Measurements from ENCODE around the gene KLHDC1. TPM values are rescaled to one million over a fixed set of nuclear protein-coding genes. Genes with fewer than 3 reads are reported as not detected.

The KLHDC1 gene
- total and polyA plus RNA-seq, 9 of the 15 experiments (the other 6 are each of a cell fraction or from before 2014, with no cell fraction given), result 0.08 to 0.41 (median 0.18) TPM

DNA sequence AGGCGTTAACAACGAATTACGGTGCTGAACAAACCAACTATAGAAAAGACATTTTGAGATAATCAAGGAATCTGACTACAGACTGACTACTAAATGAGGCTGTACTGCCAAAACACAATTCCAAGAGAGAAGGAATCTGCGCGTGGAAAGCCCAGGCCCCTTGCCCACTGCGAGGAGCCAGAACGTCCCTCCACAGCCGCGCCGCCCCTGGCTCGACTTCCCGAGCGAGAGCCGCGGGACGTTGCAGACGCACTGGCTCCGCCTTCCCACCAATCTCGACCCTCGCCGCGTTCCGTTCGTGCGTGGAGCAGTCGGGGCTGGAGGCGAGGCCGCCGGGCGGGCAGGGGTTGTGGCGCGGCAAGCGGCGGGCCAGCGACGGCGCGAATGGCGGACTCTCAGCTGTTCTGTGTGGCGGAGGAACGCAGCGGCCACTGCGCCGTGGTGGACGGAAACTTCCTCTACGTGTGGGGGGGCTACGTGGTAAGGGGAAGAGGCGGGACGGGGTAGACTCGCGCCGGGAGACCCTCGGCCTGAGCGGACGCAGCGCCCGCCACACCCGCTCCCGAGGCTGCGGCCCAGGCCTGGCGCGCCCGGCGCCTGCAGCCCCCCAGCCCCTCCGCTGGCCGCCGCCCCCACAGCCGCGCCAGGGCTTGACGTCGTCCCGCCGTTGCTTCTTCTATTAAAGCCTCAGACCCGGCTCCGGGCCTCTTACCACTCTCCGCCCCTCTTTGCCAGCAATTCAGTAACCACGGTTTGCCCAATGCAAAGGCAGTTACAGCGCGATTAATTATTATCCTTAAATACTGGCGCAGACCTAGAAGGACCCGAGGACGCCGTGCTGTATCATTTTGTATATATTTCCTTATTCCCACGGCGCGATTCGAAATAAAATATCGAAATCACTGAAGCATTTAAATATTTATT is at the start of gene KLHDC1 (continued):
- TF ChIP-seq HNRNPK (IDR thresholded peaks at IDR 0.05; ENCODE audit: low read depth, low read length, poor library complexity, severe bottlenecking) (no peak), ZKSCAN8 (CRISPR knock-in tag; IDR thresholded peaks at IDR 0.05) (no peak), TAF15 (IDR thresholded peaks at IDR 0.05; ENCODE audit: low read depth, low read length) (no peak), CBX3 (IDR thresholded peaks at IDR 0.05; ENCODE audit: borderline replicate concordance in 1 of 2, low read length in 2 of 2) (no peak), KAT7 (CRISPR knock-in tag; IDR thresholded peaks at IDR 0.05; ENCODE audit: borderline replicate concordance) (peak; percentile 85; the same call in 1 of the 2 replicates), ZNF77 (CRISPR knock-in tag; IDR thresholded peaks at IDR 0.05) (no peak), FOXK1 (CRISPR knock-in tag; IDR thresholded peaks at IDR 0.05; ENCODE audit: borderline replicate concordance) (no peak), SMARCB1 (IDR thresholded peaks at IDR 0.05; ENCODE audit: insufficient read length, low read depth) (no peak), MCM3 (IDR thresholded peaks at IDR 0.05) (no peak), ELF1 (tag; IDR thresholded peaks at IDR 0.05) (no peak), SMC3 (conservative IDR thresholded peaks at IDR 0.05; ENCODE audit: insufficient read depth, low read depth, low read length) (no peak), SOX6 (IDR thresholded peaks at IDR 0.05) (no peak), SLC30A9 (CRISPR knock-in tag; IDR thresholded peaks at IDR 0.05) (no peak), ZNF609 (CRISPR knock-in tag; IDR thresholded peaks at IDR 0.05; ENCODE audit: borderline replicate concordance) (no peak), MAFG (tag; conservative IDR thresholded peaks at IDR 0.05) (no peak), TAL1 (IDR thresholded peaks at IDR 0.05) (no peak), HNRNPH1 (optimal IDR thresholded peaks at IDR 0.05; ENCODE audit: low read depth, low read length) (no peak)
- TF ChIP-seq, protein P1, sequence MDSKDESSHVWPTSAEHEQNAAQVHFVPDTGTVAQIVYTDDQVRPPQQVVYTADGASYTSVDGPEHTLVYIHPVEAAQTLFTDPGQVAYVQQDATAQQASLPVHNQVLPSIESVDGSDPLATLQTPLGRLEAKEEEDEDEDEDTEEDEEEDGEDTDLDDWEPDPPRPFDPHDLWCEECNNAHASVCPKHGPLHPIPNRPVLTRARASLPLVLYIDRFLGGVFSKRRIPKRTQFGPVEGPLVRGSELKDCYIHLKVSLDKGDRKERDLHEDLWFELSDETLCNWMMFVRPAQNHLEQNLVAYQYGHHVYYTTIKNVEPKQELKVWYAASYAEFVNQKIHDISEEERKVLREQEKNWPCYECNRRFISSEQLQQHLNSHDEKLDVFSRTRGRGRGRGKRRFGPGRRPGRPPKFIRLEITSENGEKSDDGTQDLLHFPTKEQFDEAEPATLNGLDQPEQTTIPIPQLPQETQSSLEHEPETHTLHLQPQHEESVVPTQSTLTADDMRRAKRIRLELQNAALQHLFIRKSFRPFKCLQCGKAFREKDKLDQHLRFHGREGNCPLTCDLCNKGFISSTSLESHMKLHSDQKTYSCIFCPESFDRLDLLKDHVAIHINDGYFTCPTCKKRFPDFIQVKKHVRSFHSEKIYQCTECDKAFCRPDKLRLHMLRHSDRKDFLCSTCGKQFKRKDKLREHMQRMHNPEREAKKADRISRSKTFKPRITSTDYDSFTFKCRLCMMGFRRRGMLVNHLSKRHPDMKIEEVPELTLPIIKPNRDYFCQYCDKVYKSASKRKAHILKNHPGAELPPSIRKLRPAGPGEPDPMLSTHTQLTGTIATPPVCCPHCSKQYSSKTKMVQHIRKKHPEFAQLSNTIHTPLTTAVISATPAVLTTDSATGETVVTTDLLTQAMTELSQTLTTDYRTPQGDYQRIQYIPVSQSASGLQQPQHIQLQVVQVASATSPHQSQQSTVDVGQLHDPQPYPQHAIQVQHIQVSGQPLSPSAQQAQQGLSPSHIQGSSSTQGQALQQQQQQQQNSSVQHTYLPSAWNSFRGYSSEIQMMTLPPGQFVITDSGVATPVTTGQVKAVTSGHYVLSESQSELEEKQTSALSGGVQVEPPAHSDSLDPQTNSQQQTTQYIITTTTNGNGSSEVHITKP (IDR thresholded peaks at IDR 0.05; ENCODE audit: partially characterized antibody), result peak; percentile 6

Data from K562 (cell line).